GM18519 (cell line): ENCODE data around the gene PRDM1.

Experiments used
- ATAC-seq: cut with Tn5 transposase; IDR thresholded peaks from one replicate; pipeline ENCODE4 v1.9.1; 2021; ENCODE audit warnings: mild to moderate bottlenecking, moderate library complexity; ENCODE audit not compliant: unreplicated experiment, low FRiP score

Gene PRDM1

GRCh38 chr6:106069478-106069877 lies 16.7 kb upstream of the PRDM1 start:
- ATAC-seq, result no peak

- ATAC-seq, result no peak
Measured at GRCh38 chr6:106070636-106071035, 15.5 kb upstream of the PRDM1 start.

GRCh38 chr6:106072501-106073090 lies 13.5 kb upstream of the PRDM1 start:
- ATAC-seq, result no peak

GRCh38 chr6:106074146-106074545 lies 12.0 kb upstream of the PRDM1 start:
- no peak for ATAC-seq

- no peak for ATAC-seq
Measured at GRCh38 chr6:106076139-106076538, 10.0 kb upstream of the PRDM1 start.

GRCh38 chr6:106077170-106077569 lies 9.0 kb upstream of the PRDM1 start:
- no peak for ATAC-seq

- ATAC-seq, result no peak
Measured at GRCh38 chr6:106077881-106078280, 8.3 kb upstream of the PRDM1 start.

- ATAC-seq, result no peak
Measured at GRCh38 chr6:106079961-106080762, 6.0 kb upstream of the PRDM1 start.

GRCh38 chr6:106080763-106081095 lies 5.4 kb upstream of the PRDM1 start:
- ATAC-seq, result no peak

GRCh38 chr6:106081715-106082114 lies 4.4 kb upstream of the PRDM1 start:
- no peak for ATAC-seq

GRCh38 chr6:106082735-106083398 lies 3.3 kb upstream of the PRDM1 start:
- no peak for ATAC-seq

GRCh38 chr6:106083618-106084017 lies 2.5 kb upstream of the PRDM1 start:
- ATAC-seq, result no peak

- ATAC-seq, result peak; percentile 84
Measured at GRCh38 chr6:106084106-106084988, 1.8 kb upstream of the PRDM1 start.

- ATAC-seq, result no peak
Measured at GRCh38 chr6:106084989-106085691, 996 bp upstream of the PRDM1 start.

GRCh38 chr6:106085692-106085983 lies 498 bp upstream of the PRDM1 start:
- no peak for ATAC-seq

- ATAC-seq, result no peak
Measured at GRCh38 chr6:106086814-106087175, 659 bp downstream of the PRDM1 start.

- no peak for ATAC-seq
Measured at GRCh38 chr6:106087548-106088325, 1.6 kb downstream of the PRDM1 start.

GRCh38 chr6:106090001-106090400 lies 3.9 kb downstream of the PRDM1 start:
- no peak for ATAC-seq

GRCh38 chr6:106092279-106092678 lies 6.1 kb downstream of the PRDM1 start:
- no peak for ATAC-seq
